HEK293T (cell line): ENCODE data around the gene ARHGAP20.

Source experiments
- CTCF ChIA-PET: fragments of 350-600 bp; formaldehyde crosslinking; extraction: SDS; loops from one replicate; lab custom pipeline; 2021; ENCODE audit warnings: antibody characterized with exemption, inconsistent platforms; lab: Yijun Ruan, JAX
- POLR2A ChIA-PET: fragments of 350-600 bp; formaldehyde crosslinking; extraction: SDS; loops from one replicate; lab custom pipeline; 2020; ENCODE audit warnings: antibody characterized with exemption, inconsistent platforms; lab: Yijun Ruan, JAX
- DNase-seq: peaks from one replicate; pipeline ENCODE4 v3.0.0; 2012; ENCODE audit warnings: mixed read lengths; ENCODE audit errors: extremely low spot score
- ARNT ChIP-seq: fragments of 450-650 bp; IDR thresholded peaks from 2 replicates; pipeline ENCODE4 v1.6.1; 2017; ENCODE audit warnings: mild to moderate bottlenecking
- BHLHE40 ChIP-seq: fragments of 450-650 bp; IDR thresholded peaks from 2 replicates; pipeline ENCODE4 v1.6.1; 2016; ENCODE audit warnings: mild to moderate bottlenecking, moderate library complexity, borderline replicate concordance
- CTBP1 ChIP-seq: fragments of 450-650 bp; IDR thresholded peaks from 2 replicates; pipeline ENCODE4 v1.6.1; 2016; ENCODE audit warnings: borderline replicate concordance
- ELF4 ChIP-seq: fragments of 450-650 bp; IDR thresholded peaks from 2 replicates; pipeline ENCODE4 v1.6.1; 2017; ENCODE audit warnings: antibody characterized with exemption
- FOXA1 ChIP-seq: fragments of 450-650 bp; IDR thresholded peaks from 2 replicates; pipeline ENCODE4 v1.6.1; 2016; ENCODE audit warnings: mild to moderate bottlenecking
- FOXK2 ChIP-seq: fragments of 450-650 bp; IDR thresholded peaks from 2 replicates; pipeline ENCODE4 v1.6.1; 2016; ENCODE audit warnings: mild to moderate bottlenecking
- FOXM1 ChIP-seq: fragments of 450-650 bp; IDR thresholded peaks from 2 replicates; pipeline ENCODE4 v1.6.1; 2017; ENCODE audit warnings: mild to moderate bottlenecking, borderline replicate concordance
- HDGF ChIP-seq: fragments of 450-650 bp; IDR thresholded peaks from 2 replicates; pipeline ENCODE4 v1.6.1; 2017; ENCODE audit warnings: antibody characterized with exemption, borderline replicate concordance
- L3MBTL2 ChIP-seq: fragments of 450-650 bp; conservative IDR thresholded peaks from 2 replicates; pipeline ENCODE4 v1.6.1; 2016; ENCODE audit warnings: mild to moderate bottlenecking
- LEF1 ChIP-seq: fragments of 450-650 bp; IDR thresholded peaks from 2 replicates; pipeline ENCODE4 v1.6.1; 2017; ENCODE audit warnings: mild to moderate bottlenecking, borderline replicate concordance
- NFRKB ChIP-seq: fragments of 450-650 bp; IDR thresholded peaks from 2 replicates; pipeline ENCODE4 v1.6.1; 2016; ENCODE audit warnings: mild to moderate bottlenecking, moderate library complexity
- PKNOX1 ChIP-seq: fragments of 450-650 bp; IDR thresholded peaks from 2 replicates; pipeline ENCODE4 v1.6.1; 2016
- SP1 ChIP-seq: fragments of 450-650 bp; IDR thresholded peaks from 2 replicates; pipeline ENCODE4 v1.6.1; 2017
- SUZ12 ChIP-seq: fragments of 450-650 bp; IDR thresholded peaks from 2 replicates; pipeline ENCODE4 v1.6.1; 2016; ENCODE audit warnings: mild to moderate bottlenecking
- TARDBP ChIP-seq: fragments of 450-650 bp; IDR thresholded peaks from 2 replicates; pipeline ENCODE4 v1.6.1; 2016
- ZNF384 ChIP-seq: fragments of 450-650 bp; IDR thresholded peaks from 2 replicates; pipeline ENCODE4 v1.6.1; 2016

The ARHGAP20 gene

GRCh38 chr11:110755941-110756340 lies 43.7 kb upstream of the ARHGAP20 start:
- no peak for DNase-seq

GRCh38 chr11:110752890-110753289 lies 40.7 kb upstream of the ARHGAP20 start:
- POLR2A ChIA-PET, result no interaction called here
- TF ChIP-seq HDGF, result no peak
- no peak for TF ChIP-seq NFRKB
- no peak for TF ChIP-seq ZNF384
- TF ChIP-seq FOXK2, result no peak
- TF ChIP-seq LEF1, result no peak
- no peak for TF ChIP-seq SUZ12
- no peak for TF ChIP-seq CTBP1
- no peak for TF ChIP-seq TARDBP
- TF ChIP-seq L3MBTL2, result no peak
- no peak for TF ChIP-seq PKNOX1
- TF ChIP-seq SP1, result no peak
- no peak for TF ChIP-seq BHLHE40
- TF ChIP-seq FOXA1, result no peak
- no peak for TF ChIP-seq FOXM1
- CTCF ChIA-PET, result no interaction called here
- DNase-seq, result no peak

More at GRCh38 chr11:110755941-110756340, 43.7 kb upstream of the ARHGAP20 start:
- ChIA-PET CTCF (no interaction called here), POLR2A (no interaction called here)
- TF ChIP-seq ARNT (no peak), SUZ12 (no peak), ELF4 (no peak), ZNF384 (no peak), TARDBP (no peak), FOXK2 (no peak), NFRKB (no peak), BHLHE40 (no peak), FOXA1 (no peak), SP1 (no peak), CTBP1 (no peak), FOXM1 (no peak), HDGF (no peak), PKNOX1 (no peak), LEF1 (no peak), L3MBTL2 (no peak)

- DNase-seq, result no peak
- ChIA-PET CTCF (no interaction called here), POLR2A (no interaction called here)
- no peak for TF ChIP-seq FOXK2
- no peak for TF ChIP-seq NFRKB
- TF ChIP-seq LEF1, result no peak
- no peak for TF ChIP-seq L3MBTL2
- no peak for TF ChIP-seq FOXA1
- no peak for TF ChIP-seq SUZ12
Measured at GRCh38 chr11:110750100-110750499, 37.9 kb upstream of the ARHGAP20 start.

- CTCF ChIA-PET, result no interaction called here
- DNase-seq, result no peak
- POLR2A ChIA-PET, result no interaction called here
- no peak for TF ChIP-seq BHLHE40
- TF ChIP-seq PKNOX1, result no peak
- TF ChIP-seq ZNF384, result no peak
- TF ChIP-seq TARDBP, result no peak
- no peak for TF ChIP-seq CTBP1
- TF ChIP-seq FOXK2, result no peak
- TF ChIP-seq HDGF, result no peak
- TF ChIP-seq LEF1, result no peak
- TF ChIP-seq ELF4, result no peak
- no peak for TF ChIP-seq ARNT
- no peak for TF ChIP-seq L3MBTL2
- no peak for TF ChIP-seq FOXA1
- no peak for TF ChIP-seq SP1
- TF ChIP-seq SUZ12, result no peak
Measured at GRCh38 chr11:110747531-110747930, 35.3 kb upstream of the ARHGAP20 start.

GRCh38 chr11:110738641-110739040 lies 26.4 kb upstream of the ARHGAP20 start:
- TF ChIP-seq FOXM1 (no peak), ELF4 (no peak), ARNT (no peak), ZNF384 (no peak), PKNOX1 (no peak), FOXK2 (no peak), LEF1 (no peak)
- DNase-seq, result no peak
- CTCF ChIA-PET, result no interaction called here
- POLR2A ChIA-PET, result no interaction called here

- DNase-seq, result no peak
- ChIA-PET CTCF (no interaction called here), POLR2A (no interaction called here)
- no peak for TF ChIP-seq LEF1
- TF ChIP-seq NFRKB, result no peak
- TF ChIP-seq FOXA1, result no peak
- no peak for TF ChIP-seq L3MBTL2
- no peak for TF ChIP-seq SUZ12
- no peak for TF ChIP-seq ZNF384
- no peak for TF ChIP-seq HDGF
- no peak for TF ChIP-seq SP1
- no peak for TF ChIP-seq ARNT
Measured at GRCh38 chr11:110737593-110737992, 25.4 kb upstream of the ARHGAP20 start.
